ENCODE results near the gene PIAS1. TPM values are rescaled to one million over a fixed set of nuclear protein-coding genes. Genes with fewer than 3 reads are reported as not detected.

Gene PIAS1
- total and polyA plus RNA-seq, 9 of the 15 experiments (the other 6 are each of a cell fraction or from before 2014, with no cell fraction given) = 18.0 to 59.1 (median 28.5) TPM

DNA sequence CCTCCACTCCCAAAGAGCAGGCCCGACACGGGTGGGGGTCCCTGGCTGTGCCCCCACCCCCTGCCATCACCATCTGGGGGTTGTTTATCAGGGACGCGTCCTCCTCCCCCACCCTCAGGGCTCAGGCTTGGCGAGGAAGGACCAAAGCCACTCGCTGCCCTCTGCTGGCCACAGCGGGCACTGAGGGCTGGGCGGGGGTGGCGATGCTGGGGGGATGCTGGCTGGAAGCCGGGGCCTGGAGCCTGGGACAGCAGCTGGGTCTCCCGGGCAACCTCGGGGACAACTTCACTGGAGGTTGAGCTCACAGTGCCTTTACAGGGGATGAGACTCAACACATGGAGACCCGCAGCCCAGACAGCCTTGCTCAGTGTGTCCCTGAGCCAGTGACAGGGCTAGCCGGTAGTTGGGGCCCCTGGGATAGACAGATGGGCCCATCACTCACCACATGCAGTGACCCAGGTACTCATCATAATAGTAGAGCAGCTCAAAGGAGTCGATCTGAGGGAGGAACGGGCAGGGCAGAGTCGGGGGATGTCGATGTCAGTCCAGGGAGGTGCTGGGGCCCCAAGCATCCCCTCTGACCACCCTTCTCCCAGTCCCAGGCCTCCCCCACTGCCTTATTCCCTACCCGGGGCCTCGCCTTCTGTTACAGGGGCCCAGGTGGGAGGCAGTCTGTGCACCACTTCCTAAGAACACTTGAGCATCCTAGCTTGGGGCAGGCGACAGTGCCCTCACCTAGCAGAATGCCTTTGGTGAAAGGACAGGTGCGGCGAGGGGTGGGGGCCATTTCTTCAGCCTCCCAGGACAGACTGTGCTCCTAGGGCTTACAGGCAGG lies 156.9 kb downstream of the PIAS1 start (continued):
- TF ChIP-seq JUNB (CRISPR knock-in tag; conservative IDR thresholded peaks at IDR 0.05) (no peak), ZNF263 (CRISPR knock-in tag; IDR thresholded peaks at IDR 0.05; ENCODE audit: borderline replicate concordance) (no peak), MYNN (IDR thresholded peaks at IDR 0.05) (0 out of 2 replicates have a peak, but pooled peaks have one; percentile 21), MYNN (CRISPR knock-in tag; IDR thresholded peaks at IDR 0.05) (no peak), RBM15 (IDR thresholded peaks at IDR 0.05; ENCODE audit: insufficient read depth, low read length) (no peak), TAF9B (IDR thresholded peaks at IDR 0.05; ENCODE audit: partially characterized antibody) (no peak), NUFIP1 (IDR thresholded peaks at IDR 0.05; ENCODE audit: partially characterized antibody) (no peak), CTBP1 (IDR thresholded peaks at IDR 0.05; ENCODE audit: borderline replicate concordance) (no peak), RCOR1 (IDR thresholded peaks at IDR 0.05; ENCODE audit: borderline replicate concordance in 1 of 2, low read depth in 2 of 2, low read length in 2 of 2) (0 out of 4 replicates have a peak, but pooled peaks of 1 of the 2 experiments have one; percentile 17), RFX5 (IDR thresholded peaks at IDR 0.05; ENCODE audit: low read depth, low read length) (no peak), TEAD2 (tag; IDR thresholded peaks at IDR 0.05) (no peak), GABPB2 (CRISPR knock-in tag; conservative IDR thresholded peaks at IDR 0.05) (no peak), REST (IDR thresholded peaks at IDR 0.05; ENCODE audit: borderline replicate concordance) (peak; percentile 28; the same call in 1 of the 2 replicates), REST (CRISPR knock-in tag; IDR thresholded peaks at IDR 0.05; ENCODE audit: low read depth) (no peak), PRPF4 (IDR thresholded peaks at IDR 0.05; ENCODE audit: insufficient read depth, low read depth, low read length, poor library complexity, severe bottlenecking) (no peak), ASH1L (IDR thresholded peaks at IDR 0.05; ENCODE audit: borderline replicate concordance, low read depth, partially characterized antibody) (no peak), ZNF280A (IDR thresholded peaks at IDR 0.05; ENCODE audit: low read depth, partially characterized antibody) (no peak)
- TF ChIP-seq, protein P1, sequence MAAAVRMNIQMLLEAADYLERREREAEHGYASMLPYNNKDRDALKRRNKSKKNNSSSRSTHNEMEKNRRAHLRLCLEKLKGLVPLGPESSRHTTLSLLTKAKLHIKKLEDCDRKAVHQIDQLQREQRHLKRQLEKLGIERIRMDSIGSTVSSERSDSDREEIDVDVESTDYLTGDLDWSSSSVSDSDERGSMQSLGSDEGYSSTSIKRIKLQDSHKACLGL (CRISPR knock-in tag; IDR thresholded peaks at IDR 0.05; ENCODE audit: borderline replicate concordance, poor library complexity, severe bottlenecking) = no peak

All from K562 (cell line).